Neural cell (in vitro differentiated cells): ENCODE results near the gene AHCYL1. TPM values are rescaled to one million over a fixed set of nuclear protein-coding genes. Genes with fewer than 3 reads are reported as not detected.

ENCODE experiments used
- H2AFZ ChIP-seq: fragments of 200-600, 300-800 bp; sonication (generic), shearing (Covaris generic); 2 replicates; pipeline ENCODE4 v1.6.0; 2014; ENCODE audit warnings: low read depth, mild to moderate bottlenecking, antibody characterized with exemption, low read length, moderate library complexity
- H3F3A ChIP-seq: fragments of 200-600 bp; shearing (Covaris generic); 2 replicates; pipeline ENCODE4 v1.6.1; 2016; ENCODE audit warnings: mild to moderate bottlenecking, moderate library complexity, mixed read lengths, antibody characterized with exemption, low read length; ENCODE audit not compliant: insufficient read depth, poor library complexity, severe bottlenecking
- H3K27ac ChIP-seq: fragments of 200-600, 300-800 bp; sonication (generic), shearing (Covaris generic); 2 replicates; pipeline ENCODE4 v1.5.1; 2014; ENCODE audit warnings: mild to moderate bottlenecking, low read length, moderate library complexity
- H3K27me3 ChIP-seq: fragments of 300-800, 200-600 bp; sonication (generic), shearing (Covaris generic); 2 replicates; pipeline ENCODE4 v1.6.0; 2014; ENCODE audit warnings: mild to moderate bottlenecking, low read depth, low read length, moderate library complexity; ENCODE audit not compliant: insufficient read depth
- H3K36me3 ChIP-seq: fragments of 300-800, 200-600 bp; sonication (generic), shearing (Covaris generic); 2 replicates; pipeline ENCODE4 v1.5.1; 2014; ENCODE audit warnings: mild to moderate bottlenecking, antibody characterized with exemption, low read length, moderate library complexity; ENCODE audit not compliant: insufficient read depth
- H3K4me2 ChIP-seq: fragments of 300-800, 200-600 bp; sonication (generic), shearing (Covaris generic); 2 replicates; pipeline ENCODE4 v1.6.0; 2014; ENCODE audit warnings: mild to moderate bottlenecking, low read length
- H3K4me3 ChIP-seq: fragments of 300-800, 200-600 bp; sonication (generic), shearing (Covaris generic); 2 replicates; pipeline ENCODE4 v1.5.1; 2014; ENCODE audit warnings: mild to moderate bottlenecking, low read length, moderate library complexity
- H3K79me2 ChIP-seq: fragments of 200-600 bp; shearing (Covaris generic); replicated peaks from 2 replicates; pipeline ENCODE4 v1.6.0; 2014; ENCODE audit warnings: mild to moderate bottlenecking, low read length, moderate library complexity; ENCODE audit not compliant: insufficient read depth
- H3K9ac ChIP-seq: fragments of 300-800, 200-600 bp; sonication (generic), shearing (Covaris generic); 2 replicates; pipeline ENCODE4 v1.6.1; 2016; ENCODE audit warnings: mild to moderate bottlenecking, low read length, mixed read lengths
- H3K9me2 ChIP-seq: fragments of 200-600 bp; shearing (Covaris generic); 2 replicates; pipeline ENCODE4 v1.6.1; 2016; ENCODE audit warnings: mild to moderate bottlenecking, low read length, mixed read lengths; ENCODE audit not compliant: insufficient read depth
- H3K9me3 ChIP-seq: fragments of 200-600, 300-800 bp; sonication (generic), shearing (Covaris generic); 2 replicates; pipeline ENCODE4 v1.6.1; 2016; ENCODE audit warnings: mild to moderate bottlenecking, mixed run types, low read length, moderate library complexity, mixed read lengths
- H4K20me1 ChIP-seq: fragments of 200-600 bp; shearing (Covaris generic); 2 replicates; pipeline ENCODE4 v1.6.1; 2016; ENCODE audit warnings: mild to moderate bottlenecking, mixed run types; ENCODE audit not compliant: insufficient read depth
- CTCF ChIP-seq: fragments of 450-650 bp; IDR thresholded peaks from 2 replicates; pipeline ENCODE4 v1.5.1; 2014; ENCODE audit warnings: antibody characterized with exemption, mild to moderate bottlenecking, moderate library complexity; ENCODE audit not compliant: poor library complexity, severe bottlenecking
- EP300 ChIP-seq: fragments of 450-650 bp; conservative IDR thresholded peaks from 2 replicates; pipeline ENCODE4 v1.6.1; 2014; ENCODE audit warnings: antibody characterized with exemption, mild to moderate bottlenecking, moderate library complexity; ENCODE audit not compliant: poor library complexity, severe bottlenecking
- EZH2 ChIP-seq: fragments of 200-600, 300-800 bp; shearing (Covaris generic), sonication (generic); IDR thresholded peaks from 2 replicates; pipeline ENCODE4 v1.6.1; 2014; ENCODE audit warnings: antibody characterized with exemption, low read length, borderline replicate concordance, mild to moderate bottlenecking; ENCODE audit not compliant: insufficient read depth, poor library complexity, severe bottlenecking
- MXI1 ChIP-seq: fragments of 450-650 bp; conservative IDR thresholded peaks from 2 replicates; pipeline ENCODE4 v1.6.1; 2014; ENCODE audit warnings: antibody characterized with exemption, mild to moderate bottlenecking; ENCODE audit not compliant: poor library complexity, severe bottlenecking
- POLR2AphosphoS5 ChIP-seq: IDR thresholded peaks from 2 replicates; pipeline ENCODE4 v1.6.1; 2012
- RAD21 ChIP-seq: fragments of 450-650 bp; conservative IDR thresholded peaks from 2 replicates; pipeline ENCODE4 v1.6.1; 2014; ENCODE audit warnings: antibody characterized with exemption, mild to moderate bottlenecking, moderate library complexity
- REST ChIP-seq: IDR thresholded peaks from 2 replicates; pipeline ENCODE4 v1.6.1; 2012; ENCODE audit warnings: borderline replicate concordance
- SMC3 ChIP-seq: fragments of 450-650 bp; conservative IDR thresholded peaks from 2 replicates; pipeline ENCODE4 v1.6.1; 2014; ENCODE audit warnings: antibody characterized with exemption, mild to moderate bottlenecking, moderate library complexity; ENCODE audit not compliant: poor library complexity
- TAF1 ChIP-seq: IDR thresholded peaks from 2 replicates; pipeline ENCODE4 v1.6.1; 2012; ENCODE audit warnings: low read depth
- polyA plus RNA-seq: library from polyadenylated mRNA; depleted of rRNA; stranded (reverse); fragments of >200 nt; gene quantifications from 2 replicates; pipeline ENCODE4 v1.2.3, GENCODE V29; 2014

AHCYL1 gene
- polyA plus RNA-seq, 1 donor from 2014 or later = 48.7 TPM

DNA sequence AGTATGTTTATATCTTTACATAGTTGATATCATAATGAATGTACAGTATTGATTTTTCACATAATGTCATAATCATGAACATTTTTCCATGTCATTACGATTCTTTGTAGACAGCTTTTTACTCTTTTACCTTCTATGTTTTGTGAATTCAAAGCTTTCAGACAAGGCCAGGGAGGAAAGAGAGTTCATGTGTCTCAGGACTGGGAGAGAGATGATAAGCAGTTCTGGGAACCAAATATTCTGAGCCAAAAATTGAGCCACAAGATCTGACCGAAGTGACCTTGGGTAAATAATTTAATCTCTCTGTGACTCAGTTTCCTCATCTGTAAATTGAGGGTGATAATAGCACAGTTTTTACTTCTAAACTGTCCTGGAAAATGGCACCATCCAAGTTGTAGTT lies 42.1 kb upstream of the AHCYL1 start:
- TF ChIP-seq MXI1 (no peak), POLR2AphosphoS5 (no peak), CTCF (no peak), EZH2 (no peak), REST (no peak), EP300 (no peak), SMC3 (no peak), TAF1 (no peak), RAD21 (no peak)
- Histone ChIP-seq H3K9me2 (no peaks in the 10 kb centered on the region), H3K27me3 (no peaks in the 10 kb centered on the region), H3K9me3 (peaks cover 4% of the 10 kb centered on the region), H3K27ac (no peak overlapping the region), H3F3A (no peaks in the 10 kb centered on the region), H4K20me1 (no peaks in the 10 kb centered on the region), H3K79me2 (no peaks in the 10 kb centered on the region), H3K4me2 (no peak overlapping the region), H3K9ac (no peak overlapping the region), H3K36me3 (no peaks in the 10 kb centered on the region), H3K4me3 (no peak overlapping the region), H2AFZ (no peak overlapping the region)

DNA sequence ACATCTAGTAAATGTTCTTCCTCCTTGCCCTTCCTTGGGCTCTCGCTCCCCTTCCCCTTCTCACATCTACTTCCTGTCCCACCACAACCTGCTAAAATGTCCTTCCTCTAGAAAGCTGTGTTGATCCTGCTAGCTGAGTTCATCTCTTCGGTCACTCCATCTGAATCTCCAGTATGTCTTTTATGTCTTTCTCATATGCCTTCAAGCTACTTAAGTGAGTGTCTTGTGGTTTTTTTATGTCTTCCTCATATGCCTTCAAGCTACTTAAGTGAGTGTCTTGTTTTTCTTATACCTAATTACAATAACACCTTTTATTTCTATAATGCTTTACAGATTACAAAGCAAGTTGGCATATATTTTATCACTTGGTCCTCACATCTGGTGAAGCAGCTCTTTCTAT lies 40.0 kb upstream of the AHCYL1 start:
- Histone ChIP-seq H3K9me3 (no peaks in the 10 kb centered on the region), H3K36me3 (no peaks in the 10 kb centered on the region), H3K9me2 (no peaks in the 10 kb centered on the region), H3K9ac (no peak overlapping the region), H3K79me2 (no peaks in the 10 kb centered on the region), H3K27ac (no peak overlapping the region), H3K4me2 (no peak overlapping the region), H4K20me1 (no peaks in the 10 kb centered on the region), H3K4me3 (no peak overlapping the region), H3F3A (no peaks in the 10 kb centered on the region), H3K27me3 (no peaks in the 10 kb centered on the region), H2AFZ (no peak overlapping the region)
- TF ChIP-seq MXI1 (no peak), REST (no peak), RAD21 (no peak), CTCF (no peak), SMC3 (no peak), EP300 (no peak), POLR2AphosphoS5 (no peak), EZH2 (no peak), TAF1 (no peak)
